GM21717 (cell line): ENCODE results near the gene ALG11.

Source experiments
- ATAC-seq: cut with Tn5 transposase; IDR thresholded peaks from one replicate; pipeline ENCODE4 v1.9.1; 2021; ENCODE audit warnings: mild to moderate bottlenecking, moderate library complexity; ENCODE audit not compliant: unreplicated experiment

The ALG11 gene

GRCh38 chr13:51997186-51997585 lies 15.0 kb upstream of the ALG11 start:
- no peak for ATAC-seq

GRCh38 chr13:51997641-51998330 lies 14.4 kb upstream of the ALG11 start:
- no peak for ATAC-seq

- no peak for ATAC-seq
Observed at GRCh38 chr13:51998723-51999509, 13.3 kb upstream of the ALG11 start.

GRCh38 chr13:51999510-51999911 lies 12.7 kb upstream of the ALG11 start:
- ATAC-seq = no peak

GRCh38 chr13:51999921-52000320 lies 12.3 kb upstream of the ALG11 start:
- ATAC-seq = no peak

GRCh38 chr13:52001120-52001731 lies 11.0 kb upstream of the ALG11 start:
- ATAC-seq = peak; percentile 79

GRCh38 chr13:52002361-52002760 lies 9.8 kb upstream of the ALG11 start:
- ATAC-seq = no peak

GRCh38 chr13:52003541-52003940 lies 8.7 kb upstream of the ALG11 start:
- no peak for ATAC-seq

- no peak for ATAC-seq
Observed at GRCh38 chr13:52004511-52005170, 7.6 kb upstream of the ALG11 start.

- no peak for ATAC-seq
Observed at GRCh38 chr13:52005841-52006522, 6.2 kb upstream of the ALG11 start.

GRCh38 chr13:52006523-52007245 lies 5.5 kb upstream of the ALG11 start:
- no peak for ATAC-seq

- ATAC-seq = no peak
Observed at GRCh38 chr13:52009946-52010345, 2.3 kb upstream of the ALG11 start.

GRCh38 chr13:52010890-52011631 lies 1.1 kb upstream of the ALG11 start, which contains the start of gene ATP7B:
Gene ATP7B, minus strand, starts transcription at chr13:52011450. Its CDS starts 113 bp downstream, at chr13:52011337.
- ATAC-seq = peak; percentile 14

GRCh38 chr13:52012512-52012836 lies 276 bp downstream of the ALG11 start:
- no peak for ATAC-seq

GRCh38 chr13:52016296-52016695 lies 4.1 kb downstream of the ALG11 start:
- no peak for ATAC-seq

- no peak for ATAC-seq
Observed at GRCh38 chr13:52020191-52020590, 8.0 kb downstream of the ALG11 start.

GRCh38 chr13:52022356-52022755 lies 10.2 kb downstream of the ALG11 start:
- no peak for ATAC-seq

GRCh38 chr13:52024481-52024880 lies 12.3 kb downstream of the ALG11 start, which contains the start of gene UTP14C:
Gene UTP14C, plus strand, starts transcription at chr13:52024691. Its CDS starts 4,114 bp downstream, at chr13:52028805.
- no peak for ATAC-seq

GRCh38 chr13:52025475-52026245 lies 13.5 kb downstream of the ALG11 start:
- ATAC-seq = no peak
